Neural cell (in vitro differentiated cells): ENCODE measurements around the gene CIITA. TPM values are rescaled to one million over a fixed set of nuclear protein-coding genes. Genes with fewer than 3 reads are reported as not detected.

Experiments
- H2AFZ ChIP-seq: fragments of 200-600, 300-800 bp; sonication (generic), shearing (Covaris generic); 2 replicates; pipeline ENCODE4 v1.6.0; 2014; ENCODE audit warnings: low read depth, mild to moderate bottlenecking, antibody characterized with exemption, low read length, moderate library complexity
- H3F3A ChIP-seq: fragments of 200-600 bp; shearing (Covaris generic); 2 replicates; pipeline ENCODE4 v1.6.1; 2016; ENCODE audit warnings: mild to moderate bottlenecking, moderate library complexity, mixed read lengths, antibody characterized with exemption, low read length; ENCODE audit not compliant: insufficient read depth, poor library complexity, severe bottlenecking
- H3K27ac ChIP-seq: fragments of 200-600, 300-800 bp; sonication (generic), shearing (Covaris generic); 2 replicates; pipeline ENCODE4 v1.5.1; 2014; ENCODE audit warnings: mild to moderate bottlenecking, low read length, moderate library complexity
- H3K27me3 ChIP-seq: fragments of 300-800, 200-600 bp; sonication (generic), shearing (Covaris generic); 2 replicates; pipeline ENCODE4 v1.6.0; 2014; ENCODE audit warnings: mild to moderate bottlenecking, low read depth, low read length, moderate library complexity; ENCODE audit not compliant: insufficient read depth
- H3K36me3 ChIP-seq: fragments of 300-800, 200-600 bp; sonication (generic), shearing (Covaris generic); 2 replicates; pipeline ENCODE4 v1.5.1; 2014; ENCODE audit warnings: mild to moderate bottlenecking, antibody characterized with exemption, low read length, moderate library complexity; ENCODE audit not compliant: insufficient read depth
- H3K4me2 ChIP-seq: fragments of 300-800, 200-600 bp; sonication (generic), shearing (Covaris generic); 2 replicates; pipeline ENCODE4 v1.6.0; 2014; ENCODE audit warnings: mild to moderate bottlenecking, low read length
- H3K4me3 ChIP-seq: fragments of 300-800, 200-600 bp; sonication (generic), shearing (Covaris generic); 2 replicates; pipeline ENCODE4 v1.5.1; 2014; ENCODE audit warnings: mild to moderate bottlenecking, low read length, moderate library complexity
- H3K79me2 ChIP-seq: fragments of 200-600 bp; shearing (Covaris generic); replicated peaks from 2 replicates; pipeline ENCODE4 v1.6.0; 2014; ENCODE audit warnings: mild to moderate bottlenecking, low read length, moderate library complexity; ENCODE audit not compliant: insufficient read depth
- H3K9ac ChIP-seq: fragments of 300-800, 200-600 bp; sonication (generic), shearing (Covaris generic); 2 replicates; pipeline ENCODE4 v1.6.1; 2016; ENCODE audit warnings: mild to moderate bottlenecking, low read length, mixed read lengths
- H3K9me2 ChIP-seq: fragments of 200-600 bp; shearing (Covaris generic); 2 replicates; pipeline ENCODE4 v1.6.1; 2016; ENCODE audit warnings: mild to moderate bottlenecking, low read length, mixed read lengths; ENCODE audit not compliant: insufficient read depth
- H3K9me3 ChIP-seq: fragments of 200-600, 300-800 bp; sonication (generic), shearing (Covaris generic); 2 replicates; pipeline ENCODE4 v1.6.1; 2016; ENCODE audit warnings: mild to moderate bottlenecking, mixed run types, low read length, moderate library complexity, mixed read lengths
- H4K20me1 ChIP-seq: fragments of 200-600 bp; shearing (Covaris generic); 2 replicates; pipeline ENCODE4 v1.6.1; 2016; ENCODE audit warnings: mild to moderate bottlenecking, mixed run types; ENCODE audit not compliant: insufficient read depth
- CTCF ChIP-seq: fragments of 450-650 bp; IDR thresholded peaks from 2 replicates; pipeline ENCODE4 v1.5.1; 2014; ENCODE audit warnings: antibody characterized with exemption, mild to moderate bottlenecking, moderate library complexity; ENCODE audit not compliant: poor library complexity, severe bottlenecking
- EP300 ChIP-seq: fragments of 450-650 bp; conservative IDR thresholded peaks from 2 replicates; pipeline ENCODE4 v1.6.1; 2014; ENCODE audit warnings: antibody characterized with exemption, mild to moderate bottlenecking, moderate library complexity; ENCODE audit not compliant: poor library complexity, severe bottlenecking
- EZH2 ChIP-seq: fragments of 200-600, 300-800 bp; shearing (Covaris generic), sonication (generic); IDR thresholded peaks from 2 replicates; pipeline ENCODE4 v1.6.1; 2014; ENCODE audit warnings: antibody characterized with exemption, low read length, borderline replicate concordance, mild to moderate bottlenecking; ENCODE audit not compliant: insufficient read depth, poor library complexity, severe bottlenecking
- MXI1 ChIP-seq: fragments of 450-650 bp; conservative IDR thresholded peaks from 2 replicates; pipeline ENCODE4 v1.6.1; 2014; ENCODE audit warnings: antibody characterized with exemption, mild to moderate bottlenecking; ENCODE audit not compliant: poor library complexity, severe bottlenecking
- POLR2AphosphoS5 ChIP-seq: IDR thresholded peaks from 2 replicates; pipeline ENCODE4 v1.6.1; 2012
- RAD21 ChIP-seq: fragments of 450-650 bp; conservative IDR thresholded peaks from 2 replicates; pipeline ENCODE4 v1.6.1; 2014; ENCODE audit warnings: antibody characterized with exemption, mild to moderate bottlenecking, moderate library complexity
- SMC3 ChIP-seq: fragments of 450-650 bp; conservative IDR thresholded peaks from 2 replicates; pipeline ENCODE4 v1.6.1; 2014; ENCODE audit warnings: antibody characterized with exemption, mild to moderate bottlenecking, moderate library complexity; ENCODE audit not compliant: poor library complexity
- TAF1 ChIP-seq: IDR thresholded peaks from 2 replicates; pipeline ENCODE4 v1.6.1; 2012; ENCODE audit warnings: low read depth
- polyA plus RNA-seq: library from polyadenylated mRNA; depleted of rRNA; stranded (reverse); fragments of >200 nt; gene quantifications from 2 replicates; pipeline ENCODE4 v1.2.3, GENCODE V29; 2014
- TF ChIP-seq, protein P1 (sequence below): IDR thresholded peaks from 2 replicates; pipeline ENCODE4 v1.6.1; 2012; ENCODE audit warnings: borderline replicate concordance

The CIITA gene
- polyA plus RNA-seq, 1 donor from 2014 or later: not detected

GRCh38 chr16:10911267-10911666 lies 34.3 kb downstream of the CIITA start:
- H3K79me2 ChIP-seq: no peaks in the 10 kb centered on the region
- no peak overlapping the region for H3K9ac ChIP-seq

GRCh38 chr16:10916534-10916933 lies 39.5 kb downstream of the CIITA start:
- no peaks in the 10 kb centered on the region for H4K20me1 ChIP-seq
- H3K27ac ChIP-seq: no peak overlapping the region
- H3K27me3 ChIP-seq: no peaks in the 10 kb centered on the region
- no peak for TF ChIP-seq EZH2
- no peaks in the 10 kb centered on the region for H3F3A ChIP-seq
- H3K79me2 ChIP-seq: no peaks in the 10 kb centered on the region
- no peaks in the 10 kb centered on the region for H3K9me2 ChIP-seq
- H2AFZ ChIP-seq: no peak overlapping the region
- no peak overlapping the region for H3K4me3 ChIP-seq
- no peak overlapping the region for H3K4me2 ChIP-seq
- H3K9me3 ChIP-seq: no peaks in the 10 kb centered on the region
- no peaks in the 10 kb centered on the region for H3K36me3 ChIP-seq
- no peak overlapping the region for H3K9ac ChIP-seq

More at GRCh38 chr16:10911267-10911666, 34.3 kb downstream of the CIITA start:
- no peaks in the 10 kb centered on the region for H3K9me3 ChIP-seq
- no peak overlapping the region for H2AFZ ChIP-seq
- TF ChIP-seq POLR2AphosphoS5: no peak
- no peak for TF ChIP-seq EP300
- TF ChIP-seq RAD21: no peak
- TF ChIP-seq EZH2: no peak
- no peak for TF ChIP-seq CTCF
- no peak for TF ChIP-seq SMC3
- no peak for TF ChIP-seq TAF1
- TF ChIP-seq MXI1: no peak
- TF ChIP-seq, protein P1, sequence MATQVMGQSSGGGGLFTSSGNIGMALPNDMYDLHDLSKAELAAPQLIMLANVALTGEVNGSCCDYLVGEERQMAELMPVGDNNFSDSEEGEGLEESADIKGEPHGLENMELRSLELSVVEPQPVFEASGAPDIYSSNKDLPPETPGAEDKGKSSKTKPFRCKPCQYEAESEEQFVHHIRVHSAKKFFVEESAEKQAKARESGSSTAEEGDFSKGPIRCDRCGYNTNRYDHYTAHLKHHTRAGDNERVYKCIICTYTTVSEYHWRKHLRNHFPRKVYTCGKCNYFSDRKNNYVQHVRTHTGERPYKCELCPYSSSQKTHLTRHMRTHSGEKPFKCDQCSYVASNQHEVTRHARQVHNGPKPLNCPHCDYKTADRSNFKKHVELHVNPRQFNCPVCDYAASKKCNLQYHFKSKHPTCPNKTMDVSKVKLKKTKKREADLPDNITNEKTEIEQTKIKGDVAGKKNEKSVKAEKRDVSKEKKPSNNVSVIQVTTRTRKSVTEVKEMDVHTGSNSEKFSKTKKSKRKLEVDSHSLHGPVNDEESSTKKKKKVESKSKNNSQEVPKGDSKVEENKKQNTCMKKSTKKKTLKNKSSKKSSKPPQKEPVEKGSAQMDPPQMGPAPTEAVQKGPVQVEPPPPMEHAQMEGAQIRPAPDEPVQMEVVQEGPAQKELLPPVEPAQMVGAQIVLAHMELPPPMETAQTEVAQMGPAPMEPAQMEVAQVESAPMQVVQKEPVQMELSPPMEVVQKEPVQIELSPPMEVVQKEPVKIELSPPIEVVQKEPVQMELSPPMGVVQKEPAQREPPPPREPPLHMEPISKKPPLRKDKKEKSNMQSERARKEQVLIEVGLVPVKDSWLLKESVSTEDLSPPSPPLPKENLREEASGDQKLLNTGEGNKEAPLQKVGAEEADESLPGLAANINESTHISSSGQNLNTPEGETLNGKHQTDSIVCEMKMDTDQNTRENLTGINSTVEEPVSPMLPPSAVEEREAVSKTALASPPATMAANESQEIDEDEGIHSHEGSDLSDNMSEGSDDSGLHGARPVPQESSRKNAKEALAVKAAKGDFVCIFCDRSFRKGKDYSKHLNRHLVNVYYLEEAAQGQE: no peak
- no peaks in the 10 kb centered on the region for H3K36me3 ChIP-seq
- no peak overlapping the region for H3K27ac ChIP-seq
- H4K20me1 ChIP-seq: no peaks in the 10 kb centered on the region
- H3K9me2 ChIP-seq: no peaks in the 10 kb centered on the region
- no peaks in the 10 kb centered on the region for H3K27me3 ChIP-seq
- H3K4me3 ChIP-seq: no peak overlapping the region
- no peaks in the 10 kb centered on the region for H3F3A ChIP-seq
- no peak overlapping the region for H3K4me2 ChIP-seq
